Kidney tubule cell (primary cell): ENCODE measurements around the gene ARMC12.
A peak's percentile ranks its signal among the peaks of the same experiment; 100 is the strongest.
"Not testable (repeated sequence)": the region's sequence is repeated elsewhere in the genome, so short reads cannot be mapped to it uniquely, and the experiment has no call there.

ENCODE experiments used
- DNase-seq: peaks from one replicate; pipeline ENCODE4 v3.0.0-alpha.2; 2018; ENCODE audit warnings: low spot score

Gene ARMC12, protein sequence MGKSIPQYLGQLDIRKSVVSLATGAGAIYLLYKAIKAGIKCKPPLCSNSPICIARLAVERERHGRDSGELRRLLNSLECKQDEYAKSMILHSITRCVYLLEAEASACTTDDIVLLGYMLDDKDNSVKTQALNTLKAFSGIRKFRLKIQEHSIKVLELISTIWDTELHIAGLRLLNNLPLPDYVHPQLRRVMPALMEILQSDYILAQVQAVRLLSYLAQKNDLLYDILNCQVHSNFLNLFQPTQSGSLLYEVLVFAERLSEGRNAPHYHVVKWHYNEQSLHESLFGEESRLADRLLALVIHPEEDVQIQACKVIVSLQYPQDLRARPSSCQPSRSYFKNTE

DNA sequence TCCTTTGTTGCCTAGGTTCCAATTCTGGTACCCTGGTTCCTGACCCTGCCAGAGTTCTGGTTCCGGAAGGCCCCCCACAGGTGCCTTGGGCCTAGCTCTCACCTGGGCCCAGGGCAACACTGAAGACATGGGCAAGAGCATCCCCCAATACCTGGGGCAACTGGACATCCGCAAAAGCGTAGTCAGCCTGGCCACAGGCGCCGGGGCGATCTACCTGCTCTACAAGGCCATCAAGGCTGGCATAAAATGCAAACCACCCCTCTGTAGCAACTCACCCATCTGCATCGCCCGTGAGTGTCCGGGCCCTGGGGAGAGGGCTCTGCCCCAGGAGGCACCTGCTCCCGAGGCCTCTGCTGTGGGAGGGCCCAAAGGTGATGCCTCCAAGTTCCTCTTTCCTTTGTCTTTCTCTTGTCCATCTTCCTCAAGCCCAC lies at the start of gene ARMC12:
TSS of gene ARMC12 (plus strand) at position 51 of the 431 bp plus-strand sequence. CDS start at position 128, 77 bp downstream.
- no peak for DNase-seq

DNA sequence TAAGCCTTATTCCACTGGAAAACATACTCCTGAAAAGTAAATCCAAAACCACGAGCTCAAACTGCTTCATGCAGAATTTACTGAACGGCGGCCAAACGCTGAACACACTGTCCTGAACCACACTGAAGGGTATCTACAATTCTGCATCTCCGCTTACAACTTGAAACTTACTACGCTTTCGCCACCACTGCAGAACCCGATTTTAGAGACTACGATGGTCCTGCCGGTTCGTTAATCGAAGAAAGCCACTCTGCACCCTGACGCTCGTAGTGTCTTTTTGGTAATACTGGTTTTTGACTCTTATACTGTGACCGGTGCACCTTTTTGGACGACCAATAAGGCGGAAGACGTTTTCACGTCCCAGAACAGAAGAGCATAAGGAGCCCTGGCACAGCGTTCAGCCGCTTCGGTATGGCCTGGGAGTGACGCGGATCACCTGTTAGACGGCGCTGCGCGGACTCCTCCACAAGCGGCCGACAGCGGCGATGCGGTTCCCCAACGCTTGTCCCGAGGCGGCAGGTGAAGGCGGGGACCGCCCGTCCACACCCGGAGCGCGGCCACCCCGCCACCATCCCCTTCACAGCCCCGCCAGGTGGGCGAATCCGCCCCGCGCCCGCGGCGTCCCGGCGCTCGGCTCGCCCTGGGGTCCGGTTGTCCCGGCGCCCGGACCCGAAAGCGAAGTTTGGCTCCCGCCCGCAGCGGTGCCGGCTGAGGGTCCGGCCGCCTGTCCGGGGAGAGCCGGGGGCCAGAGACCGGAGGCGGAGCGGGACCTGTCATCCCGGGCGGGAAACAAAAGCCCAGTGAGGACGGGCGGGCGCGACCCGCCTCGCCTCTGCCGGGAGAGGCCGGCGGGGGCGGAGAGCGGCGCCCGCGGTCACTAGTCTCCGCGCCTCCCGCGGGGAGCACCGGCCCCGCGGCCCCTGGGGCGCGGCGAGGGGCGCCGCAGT lies 48.9 kb upstream of the ARMC12 start:
- DNase-seq, result peak; percentile 62

DNA sequence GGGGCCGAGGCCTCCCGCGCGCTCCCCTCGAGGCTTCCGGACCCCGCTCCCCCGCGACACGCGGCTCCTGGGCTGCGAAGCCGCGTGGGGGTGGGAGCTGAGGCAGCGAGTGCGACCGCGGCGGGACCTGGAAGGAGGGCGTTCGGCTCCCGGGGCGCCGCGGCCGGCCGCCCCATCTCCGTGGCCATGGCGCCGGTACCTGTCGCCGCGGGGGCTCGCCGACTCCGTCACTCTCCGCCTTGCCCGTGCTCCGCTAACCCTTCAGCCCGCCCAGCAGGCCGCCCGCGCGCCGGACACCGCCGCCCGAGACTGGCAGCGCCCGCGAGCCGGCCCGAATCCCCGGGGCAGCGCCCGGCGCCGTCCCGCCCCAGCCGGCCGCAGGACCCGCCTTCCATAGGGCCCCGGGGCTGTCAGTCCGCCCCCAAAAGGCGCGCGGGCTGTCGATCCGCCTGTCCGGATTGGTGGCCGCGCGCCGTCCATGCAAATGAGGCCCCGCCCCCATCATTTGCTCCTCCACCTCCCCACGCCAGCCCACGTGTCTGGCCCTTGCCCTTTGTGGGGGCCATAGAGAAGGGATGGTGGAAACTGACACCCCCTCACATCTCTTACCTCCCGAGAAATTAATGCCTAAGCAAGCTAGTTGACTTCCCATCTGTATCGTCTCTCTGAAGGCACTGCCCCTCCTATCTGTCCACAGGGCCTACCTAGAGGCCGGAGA lies 48.1 kb upstream of the ARMC12 start, which contains the start of gene FKBP5:
TSS of gene FKBP5 (minus strand) at position 311 of the 718 bp plus-strand sequence. CDS start 46,091 bp downstream, outside the sequence.
- peak; percentile 89 for DNase-seq

DNA sequence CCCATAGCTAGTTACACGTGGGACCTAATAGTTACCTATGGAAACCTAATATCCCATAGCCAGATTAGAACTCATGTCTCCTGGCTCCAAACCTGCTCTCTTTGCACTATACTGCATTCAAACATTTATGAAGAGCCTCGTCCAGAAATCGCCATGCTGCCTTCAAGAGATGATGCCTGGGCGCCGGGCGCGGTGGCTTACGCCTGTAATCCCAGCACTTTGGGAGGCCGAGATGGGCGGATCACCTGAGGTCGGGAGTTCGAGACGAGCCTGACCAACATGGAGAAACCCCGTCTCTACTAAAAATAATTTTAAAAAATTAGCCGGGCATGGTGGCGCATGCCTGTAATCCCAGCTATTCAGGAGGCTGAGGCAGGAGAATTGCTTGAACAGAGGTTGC lies 46.8 kb upstream of the ARMC12 start:
- not testable (repeated sequence) for DNase-seq

DNA sequence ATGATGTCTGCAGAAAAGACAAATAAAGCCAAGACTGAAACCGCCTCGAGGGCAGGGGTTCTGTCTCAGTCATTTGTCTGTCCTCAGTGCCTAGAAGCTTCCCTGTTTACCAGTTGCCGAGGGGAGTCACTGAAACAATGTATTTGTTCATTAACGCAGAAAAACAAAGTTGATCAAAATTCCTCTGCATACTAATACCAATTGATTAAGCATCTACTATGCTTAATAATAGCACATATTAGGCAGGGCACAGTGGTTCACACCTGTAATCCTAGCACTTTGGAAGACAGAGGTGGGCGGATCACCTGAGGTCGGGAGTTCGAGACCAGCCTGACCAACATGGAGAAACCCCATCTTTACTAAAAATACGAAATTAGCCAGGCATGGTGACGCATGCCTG lies 46.3 kb upstream of the ARMC12 start:
- no peak for DNase-seq

DNA sequence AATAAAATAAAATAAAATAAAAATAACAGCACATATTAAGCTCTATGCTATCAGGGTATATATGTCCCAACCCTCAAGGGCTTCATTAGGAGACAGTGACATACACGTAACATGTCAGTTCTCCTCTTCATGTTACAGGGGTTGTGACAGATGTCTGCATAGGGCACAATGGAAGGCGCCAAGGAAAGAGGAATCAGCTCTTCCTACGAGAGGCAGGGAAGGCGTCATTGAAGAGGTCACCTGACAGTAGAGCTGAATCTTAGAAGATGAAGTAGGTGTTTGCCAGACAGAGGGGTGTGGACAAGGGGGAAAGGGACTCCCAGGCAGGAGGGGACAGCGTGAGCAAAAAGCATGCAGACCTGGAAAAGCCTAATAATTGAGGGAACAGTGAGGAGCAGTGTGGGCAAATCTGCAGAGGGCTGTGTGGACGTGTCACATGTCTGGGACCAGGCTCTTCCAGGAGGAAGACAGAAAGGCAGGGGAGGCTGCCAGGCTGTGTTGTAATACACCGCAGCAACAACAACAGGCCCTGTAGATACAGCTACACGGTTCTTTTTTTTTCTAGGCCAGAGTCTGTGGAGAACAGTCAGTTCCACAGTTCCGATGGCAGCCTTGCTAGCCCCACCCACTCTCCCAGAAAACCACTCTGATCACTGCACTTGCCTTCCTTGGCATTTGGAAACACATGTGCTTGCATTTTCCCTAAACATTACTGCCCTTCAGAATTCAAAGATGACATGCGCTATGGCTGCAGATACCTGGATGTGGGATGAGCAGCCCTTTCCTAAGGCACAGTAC lies 45.6 kb upstream of the ARMC12 start:
- DNase-seq, result no peak

DNA sequence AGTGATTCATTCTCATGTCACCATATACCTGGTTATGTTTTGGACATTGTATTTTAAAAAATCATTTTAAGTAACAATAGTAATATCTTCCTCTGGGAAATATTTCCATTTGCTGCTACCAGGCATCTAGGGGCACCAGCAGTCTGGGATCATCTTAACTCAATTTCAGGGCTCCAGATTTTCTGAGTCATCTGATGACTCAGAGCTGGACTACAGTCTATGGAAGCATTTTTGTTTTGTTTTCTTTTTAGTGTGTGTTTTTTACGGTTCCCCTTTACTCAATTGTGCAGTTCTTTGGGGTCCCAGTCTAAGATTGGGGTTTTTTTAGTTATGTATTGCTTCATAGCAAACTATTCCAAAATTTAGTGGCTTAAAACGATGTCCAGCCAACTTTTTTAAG lies 42.4 kb upstream of the ARMC12 start:
- DNase-seq, result peak; percentile 27

DNA sequence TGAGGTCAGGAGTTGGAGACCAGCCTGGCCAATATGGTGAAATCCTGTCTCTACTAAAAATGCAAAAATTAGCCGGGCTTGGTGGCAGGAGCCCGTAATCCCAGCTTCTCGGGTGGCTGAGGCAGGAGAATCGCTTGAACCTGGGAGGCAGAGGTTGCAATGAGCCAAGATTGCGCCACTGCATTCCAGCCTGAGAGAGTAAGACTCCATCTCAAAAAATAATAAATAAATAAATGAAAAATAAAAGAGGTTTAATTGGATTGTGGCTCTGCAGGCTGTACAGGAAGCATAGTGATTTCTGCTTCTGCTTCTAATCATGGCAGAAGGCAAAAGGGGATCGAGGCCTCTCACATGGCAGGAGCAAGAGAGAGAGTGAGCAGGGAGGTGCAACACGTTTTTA lies 38.4 kb upstream of the ARMC12 start:
- DNase-seq, result not testable (repeated sequence)

DNA sequence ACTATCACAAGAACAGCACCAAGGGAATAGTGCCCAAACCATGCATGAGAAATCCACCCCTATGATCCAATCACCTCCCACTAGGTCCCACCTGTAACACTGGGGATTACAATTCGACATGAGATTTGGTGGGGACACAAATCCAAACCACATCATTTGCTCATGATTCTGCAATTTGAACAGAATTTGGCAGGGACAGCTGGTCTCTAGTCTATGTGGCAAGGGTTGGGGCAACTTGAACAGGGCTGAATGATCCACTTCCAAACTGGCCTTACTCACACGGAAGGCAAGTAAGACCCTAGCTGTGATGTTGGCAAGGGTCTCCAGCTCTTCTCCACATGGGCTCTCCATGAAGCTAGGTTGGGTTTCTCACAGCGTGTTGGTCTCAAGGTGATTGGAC lies 38.0 kb upstream of the ARMC12 start:
- no peak for DNase-seq

DNA sequence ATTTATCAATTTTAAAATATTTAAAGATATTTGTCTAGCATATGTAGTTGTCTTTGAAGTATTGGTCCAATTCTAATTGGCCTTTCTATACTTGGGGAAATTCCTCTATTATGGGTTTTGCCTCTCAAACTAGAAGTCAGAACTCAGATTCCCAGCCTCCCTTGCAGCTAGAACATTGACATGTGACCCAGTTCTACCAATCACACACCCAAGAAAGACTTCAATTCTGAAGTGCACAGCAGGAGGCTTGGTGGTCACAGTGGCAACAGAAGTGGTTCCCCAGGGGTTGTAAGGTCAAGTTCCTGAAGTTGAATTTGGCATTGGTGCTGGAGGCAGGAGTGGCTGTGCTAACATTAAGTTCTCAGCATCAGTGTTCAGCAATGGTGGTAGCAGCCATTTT lies 33.3 kb upstream of the ARMC12 start:
- no peak for DNase-seq

DNA sequence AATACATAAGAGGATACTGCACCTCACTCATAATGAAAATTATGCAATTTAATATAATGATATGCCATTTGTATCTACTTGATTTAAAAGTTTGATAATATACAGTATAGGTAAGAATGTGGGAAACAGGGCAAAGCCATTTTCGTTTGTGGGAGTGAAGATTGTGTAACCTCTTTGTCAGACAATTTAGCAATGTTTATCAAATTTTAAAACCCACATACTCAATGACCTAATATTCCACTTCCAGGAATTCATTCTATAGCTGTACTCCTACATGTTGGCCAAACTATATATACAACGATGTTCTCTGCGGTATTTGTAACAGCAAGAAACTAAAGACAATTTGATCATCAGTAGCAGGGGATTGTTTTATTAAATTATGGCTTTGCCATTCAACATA lies 30.4 kb upstream of the ARMC12 start:
- DNase-seq, result no peak

DNA sequence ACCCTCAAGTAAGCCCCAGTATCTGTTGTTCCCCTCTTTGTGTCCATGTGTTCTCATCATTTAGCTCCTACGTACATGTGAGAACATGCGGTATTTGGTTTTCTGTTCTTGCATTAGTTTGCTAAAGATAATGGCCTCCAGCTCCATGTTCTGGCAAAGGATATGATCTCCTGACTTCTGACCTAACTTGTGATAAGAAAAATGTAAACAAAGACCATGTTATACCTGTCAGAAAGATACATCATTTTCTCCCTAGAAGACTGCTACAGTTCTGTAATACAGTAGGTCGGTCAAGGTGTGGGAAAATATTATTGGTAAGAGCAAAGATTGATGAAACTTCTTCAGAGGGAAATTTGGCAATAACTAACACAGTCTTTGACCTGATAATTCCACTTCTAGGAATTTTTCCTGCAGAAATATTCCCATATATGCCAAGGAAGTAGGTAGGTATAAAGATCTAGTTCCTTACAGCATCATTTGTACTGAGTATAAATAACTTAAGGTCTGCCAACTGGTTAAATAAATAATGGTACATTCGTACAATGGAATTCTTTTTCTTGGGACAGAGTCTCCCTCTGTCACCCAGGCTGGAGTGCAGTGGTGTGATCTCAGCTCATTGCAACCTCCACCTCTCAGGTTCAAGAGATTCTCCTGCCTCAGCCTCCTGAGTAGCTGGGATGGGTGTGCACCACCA lies 29.0 kb upstream of the ARMC12 start:
- no peak for DNase-seq

DNA sequence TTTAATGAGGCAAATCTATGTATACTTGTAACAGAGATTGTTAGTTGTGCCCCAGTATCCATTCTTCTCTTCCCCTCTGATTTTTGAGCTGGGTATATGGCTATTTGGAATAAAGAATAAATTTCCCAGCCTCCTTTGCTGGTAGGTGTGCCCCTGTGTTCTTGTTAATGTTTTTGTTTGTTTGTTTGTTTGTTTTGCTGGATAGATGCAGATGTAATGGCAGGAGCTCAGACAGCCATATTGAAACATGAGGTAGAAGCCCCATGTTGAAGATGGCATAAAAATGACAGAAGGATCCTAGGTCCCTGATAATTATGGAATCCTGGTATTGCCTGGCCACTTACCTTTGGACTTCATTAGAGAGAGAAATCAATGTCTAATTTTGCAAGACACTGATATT lies 28.2 kb upstream of the ARMC12 start:
- DNase-seq, result no peak

DNA sequence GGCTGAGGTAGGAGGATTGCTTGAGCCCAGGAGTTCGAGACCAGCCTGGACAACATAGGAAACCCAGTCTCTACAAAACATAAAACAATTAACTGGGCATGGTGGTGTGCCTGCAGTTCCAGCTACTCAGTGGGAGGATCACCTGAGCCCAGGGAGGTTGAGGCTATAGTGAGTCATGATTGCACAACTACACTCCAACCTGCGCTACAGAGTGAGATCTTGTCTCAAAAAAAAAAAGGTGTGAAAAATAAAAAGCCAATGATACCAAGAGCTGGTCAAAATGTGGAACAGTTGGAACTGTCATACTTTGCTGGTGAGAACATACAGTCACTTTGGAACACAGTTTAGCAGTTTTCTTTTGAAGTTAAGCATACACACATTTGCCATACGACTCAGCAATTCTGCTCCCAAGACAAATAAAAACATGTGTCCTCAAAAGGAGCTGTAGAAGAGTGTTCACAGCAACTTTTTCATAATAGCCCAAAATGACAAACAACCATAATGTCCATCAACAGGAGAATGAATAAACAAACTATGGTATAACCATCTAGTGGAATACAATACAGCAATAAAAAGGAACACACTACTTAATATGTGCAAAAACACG lies 26.5 kb upstream of the ARMC12 start:
- peak; percentile 41 for DNase-seq

DNA sequence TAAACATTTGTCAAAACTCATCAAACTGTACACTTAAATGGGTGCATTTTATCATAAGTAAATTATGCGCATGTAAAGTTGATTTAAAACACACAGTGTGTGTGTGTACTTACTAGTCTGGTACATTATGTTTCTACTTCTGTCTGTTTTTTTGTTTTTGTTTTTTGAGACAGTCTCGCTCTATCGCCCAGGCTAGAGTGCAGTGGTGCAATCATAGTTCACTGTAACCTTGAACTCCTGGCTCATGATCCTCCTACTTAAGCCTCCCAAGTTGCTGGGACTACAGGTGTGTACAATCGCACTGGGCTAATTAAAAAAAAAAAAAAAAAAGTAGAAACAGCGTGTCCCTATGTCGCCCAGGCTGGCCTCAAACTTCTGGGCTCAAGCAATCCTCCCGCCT lies 25.1 kb upstream of the ARMC12 start:
- no peak for DNase-seq

DNA sequence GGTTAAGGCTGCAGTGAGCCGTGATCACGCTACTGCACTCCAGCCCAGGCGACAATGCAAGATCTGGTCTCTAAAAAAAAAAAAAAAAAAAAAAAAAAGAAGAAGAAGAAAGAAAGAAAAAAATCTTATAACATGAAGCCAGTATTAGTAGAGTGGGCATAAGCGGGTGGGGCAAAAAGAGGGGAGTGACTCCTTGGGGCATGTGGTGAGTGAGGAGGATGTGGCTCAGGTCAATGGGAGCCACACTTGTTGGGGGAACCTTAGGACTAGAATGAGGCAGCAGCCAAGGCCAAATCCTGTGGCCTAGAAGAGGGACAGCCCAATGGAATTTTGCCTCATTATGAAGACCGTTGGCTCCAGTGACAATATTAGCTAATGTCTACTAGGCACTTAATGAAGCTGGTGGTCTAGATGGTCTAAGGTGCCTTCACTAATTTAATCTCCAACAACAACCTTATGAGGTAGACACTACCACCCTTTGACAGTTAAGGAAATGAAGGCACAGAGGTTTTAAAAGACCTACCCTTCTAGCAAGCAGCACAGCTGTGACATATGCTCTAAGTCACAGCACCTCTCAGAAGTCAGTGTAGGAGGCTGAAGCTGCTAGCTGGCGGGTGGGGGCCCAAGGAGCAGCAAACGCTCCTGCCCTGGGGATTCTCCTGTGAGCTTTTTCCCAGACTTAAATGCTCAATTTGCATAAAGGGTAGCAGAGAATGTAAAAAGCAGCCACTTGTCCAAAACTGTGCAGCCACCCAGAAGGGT lies 23.6 kb upstream of the ARMC12 start:
- no peak for DNase-seq

DNA sequence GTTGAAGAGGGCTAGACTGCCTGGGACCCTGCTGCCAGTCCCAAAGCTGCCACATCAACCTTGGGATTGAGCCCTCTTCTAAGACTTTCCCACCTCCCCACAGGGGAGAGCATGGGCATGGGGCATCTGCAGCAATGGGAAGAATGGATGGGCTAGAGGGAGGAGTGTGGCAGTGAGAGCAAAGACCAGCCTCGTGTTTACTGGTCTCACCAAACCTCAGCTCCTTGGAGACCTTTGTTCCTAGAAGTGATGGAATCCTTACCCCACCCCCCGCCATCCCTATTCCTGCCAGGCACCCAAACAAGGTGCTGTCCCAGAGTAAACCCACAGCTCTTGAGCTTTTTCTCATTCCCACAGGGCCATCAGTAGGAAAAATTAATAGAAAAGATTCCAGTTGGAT lies 20.0 kb upstream of the ARMC12 start:
- no peak for DNase-seq

DNA sequence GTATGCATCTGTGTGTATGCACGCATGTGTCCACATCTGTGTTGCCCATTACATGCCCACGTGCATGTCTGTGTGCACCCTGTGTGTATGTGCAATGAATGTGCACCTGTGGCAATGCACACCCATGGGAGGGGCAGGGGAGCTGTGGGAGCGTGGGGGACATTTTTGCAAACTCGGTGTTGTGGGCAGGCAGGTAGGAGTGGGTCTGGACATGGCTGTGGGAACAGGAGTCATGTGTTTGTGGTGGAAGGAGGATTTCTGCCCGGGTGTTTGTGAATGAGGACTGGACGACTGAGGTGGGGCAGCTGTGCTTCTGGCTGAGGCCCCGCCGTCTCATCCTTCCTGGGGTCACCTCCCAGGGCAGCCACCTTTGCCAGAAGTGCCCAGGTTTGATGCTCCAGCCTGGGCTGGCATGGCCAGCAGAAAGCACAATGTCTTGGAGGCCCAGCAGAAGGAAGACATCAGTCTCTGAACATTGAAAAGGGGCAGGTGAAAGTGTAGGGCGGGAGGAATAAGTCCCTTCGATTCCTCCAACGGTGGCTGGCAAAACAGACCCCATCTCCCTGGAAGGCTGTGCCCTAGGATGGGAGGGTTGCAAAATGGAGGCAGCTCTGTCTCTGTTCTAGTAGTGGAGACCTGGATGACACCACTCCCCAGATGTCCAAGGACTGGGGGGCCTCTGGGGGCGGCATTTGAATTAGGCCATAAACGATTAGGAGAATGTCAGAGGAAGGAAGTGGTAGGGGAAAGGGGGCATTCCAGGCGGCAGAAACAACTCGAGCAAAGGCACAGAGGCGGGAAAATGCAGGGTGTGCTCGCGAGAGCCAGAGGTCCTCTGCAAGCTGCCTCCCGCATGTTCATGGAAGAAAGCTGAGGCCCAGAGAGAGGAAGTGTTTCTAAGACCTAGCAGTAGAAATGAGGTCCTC lies 19.1 kb upstream of the ARMC12 start:
- DNase-seq, result no peak

DNA sequence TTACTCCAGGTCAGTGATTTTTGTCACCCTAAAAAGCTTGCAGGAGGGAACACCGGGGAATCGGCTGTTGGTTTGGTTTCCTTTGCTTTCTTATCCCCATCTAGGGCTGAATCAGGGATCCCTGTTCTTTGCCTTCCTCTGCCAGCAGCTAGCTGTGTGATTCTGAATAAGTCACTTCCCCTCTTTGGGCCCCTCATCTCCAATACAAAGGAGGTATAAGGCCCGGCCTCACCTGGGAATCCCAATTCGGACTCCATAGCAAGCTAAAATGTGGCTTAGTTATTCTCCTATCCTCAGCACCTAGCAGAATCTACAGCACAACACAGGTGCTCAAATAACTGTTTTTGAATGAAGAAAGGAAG lies 18.5 kb upstream of the ARMC12 start:
- DNase-seq, result no peak
